HUES64 (cell line): ENCODE measurements around the gene DOCK4.

Experiments used
- H3K27ac ChIP-seq: 2 replicates; pipeline ENCODE4 v1.7.0; 2013; ENCODE audit warnings: low read depth, low read length, inconsistent platforms
- H3K27me3 ChIP-seq: 2 replicates; pipeline ENCODE4 v1.6.1; 2013; ENCODE audit warnings: mild to moderate bottlenecking, low read length; ENCODE audit not compliant: insufficient read depth
- H3K36me3 ChIP-seq: 2 replicates; pipeline ENCODE4 v1.6.1; 2013; ENCODE audit warnings: mild to moderate bottlenecking, low read length; ENCODE audit not compliant: insufficient read depth
- H3K4me1 ChIP-seq: 2 replicates; pipeline ENCODE4 v1.6.1; 2013; ENCODE audit warnings: mild to moderate bottlenecking, low read length, moderate library complexity; ENCODE audit not compliant: insufficient read depth
- H3K4me3 ChIP-seq: 2 replicates; pipeline ENCODE4 v1.5.1; 2013; ENCODE audit warnings: mild to moderate bottlenecking, low read length, moderate library complexity
- H3K9ac ChIP-seq: 2 replicates; pipeline ENCODE4 v1.6.1; 2013; ENCODE audit warnings: mild to moderate bottlenecking, low read depth, low read length
- H3K9me3 ChIP-seq: 2 replicates; pipeline ENCODE4 v1.6.1; 2013; ENCODE audit warnings: low read depth, low read length; ENCODE audit not compliant: insufficient read depth
- WGBS: fragments of 150-250, 120-280 bp; methylation state at CpG from one replicate; pipeline ENCODE4 v1.1.7; 2013; ENCODE audit warnings: missing lambda C conversion rate; 5-methylcytosine and 5-hydroxymethylcytosine counted together

The DOCK4 gene

DNA sequence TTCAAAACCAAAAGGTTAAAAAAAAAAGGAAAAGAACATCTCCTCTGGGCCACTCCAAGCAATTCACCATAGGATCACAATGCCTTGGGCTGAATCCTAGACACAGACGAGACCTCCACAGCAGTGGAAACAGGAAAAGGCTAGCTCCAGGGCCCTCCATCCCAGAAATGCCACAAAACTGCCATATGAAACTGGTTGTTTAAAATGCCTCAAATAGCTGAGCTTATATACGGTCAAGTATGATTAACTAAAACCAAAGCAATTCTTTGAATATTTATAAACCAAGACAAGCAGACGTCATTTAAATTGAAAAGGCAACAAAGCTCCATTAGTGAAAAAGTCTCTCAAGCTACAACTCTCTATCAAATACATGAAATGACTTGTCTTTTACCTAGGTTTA, 63.1 kb downstream of the DOCK4 start:
- Histone ChIP-seq H3K4me1 (peaks cover 10% of the 10 kb centered on the region), H3K27me3 (no peaks in the 10 kb centered on the region), H3K9ac (no peak overlapping the region), H3K9me3 (no peaks in the 10 kb centered on the region), H3K27ac (no peak overlapping the region), H3K36me3 (no peaks in the 10 kb centered on the region), H3K4me3 (no peak overlapping the region)
- 90% methylated on average over 3 of the region's 3 CpGs for WGBS

DNA sequence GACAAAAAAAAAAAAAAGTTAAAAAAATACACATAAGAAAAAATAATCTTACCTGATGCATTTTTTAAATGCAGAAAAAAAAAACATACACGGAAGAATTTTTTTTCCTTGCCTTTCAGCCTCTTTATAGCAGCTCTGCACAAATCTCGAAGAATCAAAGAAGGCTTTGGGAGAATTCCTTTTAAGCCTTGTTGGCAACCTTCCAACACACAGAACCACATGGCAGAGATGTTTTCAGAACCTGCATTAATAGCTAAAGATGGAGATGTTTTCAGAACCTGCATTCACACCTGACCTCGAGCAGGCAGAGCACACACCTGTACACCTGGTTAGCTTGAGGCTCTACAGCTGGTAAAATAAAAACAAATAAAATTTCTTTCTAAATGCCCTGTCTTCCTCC, 65.6 kb downstream of the DOCK4 start:
- WGBS: 96% methylated on average over 3 of the region's 3 CpGs
- Histone ChIP-seq H3K27me3 (no peaks in the 10 kb centered on the region), H3K27ac (no peak overlapping the region), H3K36me3 (no peaks in the 10 kb centered on the region), H3K4me1 (peaks cover 24% of the 10 kb centered on the region), H3K9ac (no peak overlapping the region), H3K9me3 (no peaks in the 10 kb centered on the region), H3K4me3 (no peak overlapping the region)

DNA sequence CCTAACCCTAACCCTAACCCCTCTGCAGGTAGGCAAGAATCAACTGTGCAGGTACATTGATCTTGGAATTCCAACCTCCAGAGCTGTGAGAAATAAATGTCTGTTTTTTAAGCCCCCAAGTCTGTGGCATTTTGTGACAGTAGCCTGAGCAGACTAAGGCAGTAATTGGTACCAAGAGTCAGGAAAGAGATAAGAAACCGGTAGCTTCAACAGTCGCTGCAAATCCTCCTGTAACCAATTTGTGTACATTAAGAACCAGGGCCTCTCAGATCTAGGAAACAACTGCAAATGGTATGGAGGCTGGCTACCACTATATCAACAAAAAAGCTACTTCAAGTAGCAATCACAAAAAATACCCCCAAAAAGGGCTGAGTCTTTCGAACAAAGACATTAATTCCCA, 67.3 kb downstream of the DOCK4 start:
- H3K36me3 ChIP-seq: no peaks in the 10 kb centered on the region
- no peaks in the 10 kb centered on the region for H3K27me3 ChIP-seq
- WGBS: 96% methylated on average over 3 of the region's 3 CpGs
- H3K9me3 ChIP-seq: no peaks in the 10 kb centered on the region
- no peak overlapping the region for H3K27ac ChIP-seq
- H3K4me3 ChIP-seq: no peak overlapping the region
- H3K4me1 ChIP-seq: peaks cover 25% of the 10 kb centered on the region
- no peak overlapping the region for H3K9ac ChIP-seq

DNA sequence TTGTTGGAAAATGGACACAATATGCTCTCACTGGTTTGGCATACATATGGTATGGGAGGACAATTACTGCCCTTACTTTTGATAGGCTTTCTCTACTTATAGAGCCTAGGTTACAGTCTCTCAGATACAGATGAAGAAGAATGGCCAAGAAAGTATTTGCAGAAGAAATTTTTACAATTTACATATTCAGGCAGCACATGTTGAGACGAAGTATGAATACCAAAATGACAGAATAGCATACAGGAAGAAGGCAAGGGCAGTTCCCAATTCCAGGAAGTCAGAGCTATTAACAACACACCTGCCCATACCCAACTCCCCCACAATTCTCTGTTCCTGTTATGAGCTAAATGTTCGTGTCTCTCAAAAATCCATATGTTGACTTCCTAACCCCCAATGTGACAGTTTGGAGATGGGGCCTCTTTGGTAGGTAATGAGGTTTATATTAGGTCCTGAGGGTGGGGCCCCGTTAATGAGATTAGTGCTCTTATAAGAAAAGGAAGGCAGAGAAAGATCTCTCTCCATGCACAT, 67.8 kb downstream of the DOCK4 start:
- no peak overlapping the region for H3K27ac ChIP-seq
- H3K9me3 ChIP-seq: no peaks in the 10 kb centered on the region
- H3K4me3 ChIP-seq: no peak overlapping the region
- no peaks in the 10 kb centered on the region for H3K36me3 ChIP-seq
- H3K4me1 ChIP-seq: peaks cover 25% of the 10 kb centered on the region
- H3K9ac ChIP-seq: no peak overlapping the region
- no peaks in the 10 kb centered on the region for H3K27me3 ChIP-seq
- 97% methylated on average over 3 of the region's 3 CpGs for WGBS

DNA sequence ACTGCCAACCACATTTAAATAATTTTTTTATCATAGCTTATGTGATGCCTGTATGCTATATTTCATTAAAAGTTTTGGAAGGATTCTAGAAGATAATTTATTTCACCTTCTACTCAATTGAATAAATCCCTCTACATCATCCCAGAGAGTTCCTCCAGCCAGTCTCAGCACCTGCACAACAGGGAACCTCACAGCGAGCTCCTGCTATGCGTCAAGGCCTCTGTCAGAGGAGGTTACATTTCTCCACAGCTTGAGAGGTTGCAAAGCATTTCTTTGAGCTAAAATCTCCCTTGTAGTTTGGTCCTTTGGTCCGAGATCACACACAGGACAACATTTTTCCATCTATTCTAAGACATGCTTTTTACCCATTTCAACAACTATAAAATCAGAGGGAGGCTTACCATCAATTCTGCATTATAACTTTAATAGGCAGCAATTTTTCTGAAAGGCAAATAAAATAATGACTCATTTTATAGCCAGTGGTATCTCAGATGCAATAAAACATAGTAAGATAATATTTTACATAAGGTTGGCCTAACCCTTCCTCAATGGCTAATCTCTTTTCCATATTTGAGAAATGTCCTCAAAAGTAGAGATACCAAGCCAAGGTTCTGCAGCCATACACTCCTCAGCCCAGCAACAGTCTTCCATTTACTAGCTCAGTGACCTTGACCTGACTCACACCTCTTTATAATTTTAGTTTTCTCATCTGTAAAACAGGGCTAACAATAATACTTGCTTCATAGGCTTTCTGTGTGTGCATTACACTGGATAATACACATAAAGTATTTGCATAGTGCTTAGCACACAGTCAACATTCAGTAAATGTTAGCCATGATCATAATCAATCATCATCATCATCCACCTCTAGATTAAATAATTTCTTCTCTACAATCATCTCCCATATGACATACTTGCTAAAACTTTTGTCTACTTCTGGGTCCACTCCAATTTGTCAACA, 68.8 kb downstream of the DOCK4 start:
- WGBS: 28% methylated on average over 3 of the region's 3 CpGs
- Histone ChIP-seq H3K9ac (no peak overlapping the region), H3K4me3 (no peak overlapping the region), H3K27me3 (no peaks in the 10 kb centered on the region), H3K4me1 (peaks cover 28% of the 10 kb centered on the region), H3K36me3 (no peaks in the 10 kb centered on the region), H3K27ac (no peak overlapping the region), H3K9me3 (no peaks in the 10 kb centered on the region)

DNA sequence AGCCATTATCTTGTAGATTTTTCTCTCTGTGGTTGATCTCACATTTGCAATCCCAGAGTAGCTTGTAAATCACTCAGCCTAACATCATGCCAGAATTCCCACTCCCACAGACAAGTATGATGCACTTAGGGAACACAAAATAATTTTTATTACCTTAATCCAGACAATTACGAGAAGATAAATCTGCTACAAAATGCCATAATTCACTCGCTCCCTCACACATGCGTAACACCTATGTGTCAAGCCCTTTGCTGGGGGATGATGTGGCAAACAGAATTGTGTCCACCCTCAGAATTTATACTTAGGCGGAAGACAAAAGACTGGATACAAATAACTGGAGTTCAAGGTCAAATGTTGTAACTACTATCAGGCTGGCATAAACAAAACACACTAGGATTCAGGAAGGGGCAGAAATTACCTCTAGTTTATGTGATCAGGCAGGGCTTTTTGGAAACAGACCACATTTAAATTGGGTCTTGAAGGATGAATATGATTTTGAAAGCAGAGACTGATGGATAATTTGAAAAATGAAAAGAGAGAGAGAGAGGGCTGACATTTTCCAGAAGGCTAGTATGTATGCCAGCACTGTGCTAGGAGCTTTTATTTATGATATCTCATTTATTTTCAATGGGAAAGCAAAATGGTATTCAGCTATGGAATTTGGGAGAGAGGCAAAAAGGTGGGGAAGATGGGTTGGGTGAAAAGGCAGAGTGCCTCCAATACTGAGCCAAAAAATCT, 69.8 kb downstream of the DOCK4 start:
- no peaks in the 10 kb centered on the region for H3K9me3 ChIP-seq
- H3K4me3 ChIP-seq: no peak overlapping the region
- H3K27me3 ChIP-seq: no peaks in the 10 kb centered on the region
- no peak overlapping the region for H3K9ac ChIP-seq
- H3K4me1 ChIP-seq: peaks cover 37% of the 10 kb centered on the region
- no peak overlapping the region for H3K27ac ChIP-seq
- 83% methylated on average over 4 of the region's 4 CpGs for WGBS
- H3K36me3 ChIP-seq: no peaks in the 10 kb centered on the region

DNA sequence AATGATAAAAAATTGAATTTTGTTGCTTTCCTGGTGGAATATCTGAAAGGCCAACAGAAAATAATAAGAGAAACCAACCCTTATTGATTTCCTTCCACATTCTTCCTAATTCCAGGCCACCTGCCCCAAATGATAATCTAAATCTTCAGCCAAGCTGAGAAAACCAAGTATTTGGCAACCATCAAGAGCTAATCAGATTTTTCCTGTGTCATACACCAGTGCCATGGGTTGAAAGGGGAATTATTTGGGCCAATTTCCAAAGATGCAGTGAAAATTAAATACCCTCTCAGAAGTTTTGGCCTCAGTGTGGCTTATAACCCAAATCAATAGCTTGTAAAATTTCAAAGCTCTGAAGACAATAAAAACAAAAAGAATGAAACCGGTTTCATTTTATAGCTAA, 70.4 kb downstream of the DOCK4 start:
- H3K27ac ChIP-seq: no peak overlapping the region; the same call in 1 of the 2 replicates
- H3K9me3 ChIP-seq: no peaks in the 10 kb centered on the region
- no peak overlapping the region for H3K9ac ChIP-seq
- no peaks in the 10 kb centered on the region for H3K36me3 ChIP-seq
- H3K27me3 ChIP-seq: no peaks in the 10 kb centered on the region
- no peak overlapping the region for H3K4me3 ChIP-seq
- H3K4me1 ChIP-seq: peaks cover 37% of the 10 kb centered on the region
- no CpG with 5 or more reads among the region's 1 CpG for WGBS

DNA sequence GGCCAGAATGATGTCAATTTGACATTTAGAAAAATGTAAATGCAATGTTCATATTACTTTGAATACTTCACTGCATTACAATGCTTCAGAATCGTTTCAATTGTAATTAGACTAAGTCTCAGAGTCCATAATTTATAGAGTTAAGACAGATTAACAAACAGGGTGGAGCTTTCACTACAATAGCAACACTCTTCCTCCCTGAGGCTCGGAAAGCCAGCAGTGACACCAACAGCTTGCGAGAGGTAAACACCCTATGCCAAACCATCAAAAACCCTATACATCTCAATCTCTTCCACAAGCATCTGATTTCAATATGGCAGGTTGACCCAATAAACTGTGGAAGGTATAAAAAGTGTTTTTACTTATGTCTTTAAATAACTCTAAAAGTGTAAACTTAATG, 72.2 kb downstream of the DOCK4 start:
- H3K27ac ChIP-seq: no peak overlapping the region
- 91% methylated on average over 2 of the region's 3 CpGs for WGBS
- H3K9ac ChIP-seq: no peak overlapping the region
- no peak overlapping the region for H3K4me3 ChIP-seq
- no peaks in the 10 kb centered on the region for H3K36me3 ChIP-seq
- no peaks in the 10 kb centered on the region for H3K9me3 ChIP-seq
- peaks cover 45% of the 10 kb centered on the region for H3K4me1 ChIP-seq
- H3K27me3 ChIP-seq: no peaks in the 10 kb centered on the region

DNA sequence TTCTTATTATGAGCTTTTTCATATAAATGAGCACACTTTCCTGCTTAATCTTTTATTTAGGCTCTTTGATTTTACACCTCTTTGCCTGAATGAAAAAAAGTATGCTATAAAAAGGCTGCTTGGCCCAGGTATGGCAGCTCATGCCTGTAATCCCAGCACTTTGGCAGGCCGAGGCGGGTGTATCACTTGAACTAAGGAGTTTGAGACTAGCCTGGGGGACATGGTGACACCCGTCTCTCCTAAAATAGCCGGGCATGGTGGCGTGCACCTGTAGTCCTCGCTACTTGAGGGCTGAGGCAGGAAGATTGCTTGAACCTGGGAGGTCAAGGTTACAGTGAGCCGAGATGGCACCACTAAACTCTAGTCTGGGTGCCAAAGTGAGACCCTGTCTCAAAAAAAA, 72.9 kb downstream of the DOCK4 start:
- no peaks in the 10 kb centered on the region for H3K27me3 ChIP-seq
- peaks cover 45% of the 10 kb centered on the region for H3K4me1 ChIP-seq
- no peak overlapping the region for H3K4me3 ChIP-seq
- H3K9ac ChIP-seq: no peak overlapping the region
- no peaks in the 10 kb centered on the region for H3K36me3 ChIP-seq
- no peaks in the 10 kb centered on the region for H3K9me3 ChIP-seq
- WGBS: 96% methylated on average over 7 of the region's 7 CpGs
- H3K27ac ChIP-seq: no peak overlapping the region

DNA sequence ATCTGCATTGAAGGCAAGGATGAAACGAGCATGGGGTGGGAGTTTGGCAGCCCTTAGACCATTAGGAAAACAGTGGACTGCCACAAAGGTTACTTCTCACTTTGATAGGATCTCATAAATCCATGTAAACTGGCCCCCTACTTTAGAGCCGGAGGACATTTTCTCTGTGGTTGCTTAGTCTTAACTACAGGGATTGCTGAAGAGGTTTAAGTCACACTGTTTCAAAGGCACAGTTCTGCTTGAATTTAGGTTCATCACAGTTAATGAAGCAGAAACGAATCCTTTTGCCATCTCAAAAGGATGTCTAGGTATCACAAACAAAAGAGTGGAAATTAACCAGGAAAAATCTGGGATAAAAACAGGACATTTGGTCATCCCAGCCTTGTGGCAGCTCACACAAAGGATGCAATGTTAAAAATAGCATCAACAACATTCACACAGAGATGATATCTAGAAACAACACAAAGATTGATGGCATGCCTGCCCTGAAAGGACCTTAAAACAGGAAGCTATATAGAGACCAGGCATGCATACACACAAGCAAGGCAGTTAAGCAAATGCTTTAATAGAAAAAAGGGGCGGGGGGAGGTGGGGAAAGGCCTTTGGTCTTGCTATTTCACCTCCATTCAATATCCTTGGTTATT, 74.0 kb downstream of the DOCK4 start:
- Histone ChIP-seq H3K4me1 (peaks cover 41% of the 10 kb centered on the region), H3K27me3 (no peaks in the 10 kb centered on the region), H3K36me3 (no peaks in the 10 kb centered on the region), H3K9me3 (no peaks in the 10 kb centered on the region), H3K27ac (no peak overlapping the region), H3K9ac (no peak overlapping the region), H3K4me3 (no peak overlapping the region)
- WGBS: 93% methylated on average over 3 of the region's 4 CpGs
